ENCODE results near the gene OOSP3.

OOSP3 gene

DNA sequence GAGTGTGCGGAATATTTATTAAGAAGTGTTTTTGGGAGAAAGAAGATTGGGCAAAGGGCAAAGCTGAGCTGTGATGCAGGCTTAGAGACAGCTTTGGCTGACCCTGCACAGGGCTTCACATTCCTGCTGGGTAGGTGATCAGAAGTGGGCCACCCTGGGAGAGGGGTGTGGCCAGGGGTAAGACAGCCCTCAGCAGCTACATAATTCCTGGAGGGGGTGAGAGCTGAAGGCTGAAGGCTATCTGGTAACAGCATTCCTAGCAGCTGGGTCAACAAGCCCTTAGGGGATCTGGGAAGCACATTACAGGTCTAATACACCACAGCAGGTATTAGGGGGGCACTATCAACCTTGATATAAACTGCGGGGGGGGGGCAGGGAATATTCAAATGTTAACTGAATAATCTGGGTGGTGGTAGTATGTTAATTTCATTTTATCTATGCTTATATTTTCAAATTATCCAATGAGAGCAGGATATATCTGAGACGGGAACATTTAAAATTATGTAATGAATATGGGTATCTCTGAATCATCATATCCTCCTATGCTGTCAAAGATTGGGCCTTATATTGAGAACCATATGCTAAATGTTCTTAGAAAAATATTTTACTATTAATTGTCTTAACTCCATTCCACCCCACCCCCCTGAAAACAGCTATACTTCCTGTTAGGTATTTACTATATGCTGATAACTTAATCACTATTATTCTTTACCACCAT is 65.6 kb downstream of the OOSP3 start:
- no peak for TF ChIP-seq GLI2 (tag by site-specific recombination; IDR thresholded peaks at IDR 0.05; ENCODE audit: borderline replicate concordance, low read depth)
- no peak for TF ChIP-seq YY2 (tag by site-specific recombination; IDR thresholded peaks at IDR 0.05)
- TF ChIP-seq, protein P1, sequence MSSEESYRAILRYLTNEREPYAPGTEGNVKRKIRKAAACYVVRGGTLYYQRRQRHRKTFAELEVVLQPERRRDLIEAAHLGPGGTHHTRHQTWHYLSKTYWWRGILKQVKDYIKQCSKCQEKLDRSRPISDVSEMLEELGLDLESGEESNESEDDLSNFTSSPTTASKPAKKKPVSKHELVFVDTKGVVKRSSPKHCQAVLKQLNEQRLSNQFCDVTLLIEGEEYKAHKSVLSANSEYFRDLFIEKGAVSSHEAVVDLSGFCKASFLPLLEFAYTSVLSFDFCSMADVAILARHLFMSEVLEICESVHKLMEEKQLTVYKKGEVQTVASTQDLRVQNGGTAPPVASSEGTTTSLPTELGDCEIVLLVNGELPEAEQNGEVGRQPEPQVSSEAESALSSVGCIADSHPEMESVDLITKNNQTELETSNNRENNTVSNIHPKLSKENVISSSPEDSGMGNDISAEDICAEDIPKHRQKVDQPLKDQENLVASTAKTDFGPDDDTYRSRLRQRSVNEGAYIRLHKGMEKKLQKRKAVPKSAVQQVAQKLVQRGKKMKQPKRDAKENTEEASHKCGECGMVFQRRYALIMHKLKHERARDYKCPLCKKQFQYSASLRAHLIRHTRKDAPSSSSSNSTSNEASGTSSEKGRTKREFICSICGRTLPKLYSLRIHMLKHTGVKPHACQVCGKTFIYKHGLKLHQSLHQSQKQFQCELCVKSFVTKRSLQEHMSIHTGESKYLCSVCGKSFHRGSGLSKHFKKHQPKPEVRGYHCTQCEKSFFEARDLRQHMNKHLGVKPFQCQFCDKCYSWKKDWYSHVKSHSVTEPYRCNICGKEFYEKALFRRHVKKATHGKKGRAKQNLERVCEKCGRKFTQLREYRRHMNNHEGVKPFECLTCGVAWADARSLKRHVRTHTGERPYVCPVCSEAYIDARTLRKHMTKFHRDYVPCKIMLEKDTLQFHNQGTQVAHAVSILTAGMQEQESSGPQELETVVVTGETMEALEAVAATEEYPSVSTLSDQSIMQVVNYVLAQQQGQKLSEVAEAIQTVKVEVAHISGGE (tag by site-specific recombination; conservative IDR thresholded peaks at IDR 0.05; ENCODE audit: low read depth): no peak
- TF ChIP-seq ZBTB8A (tag by site-specific recombination; IDR thresholded peaks at IDR 0.05): no peak
- TF ChIP-seq ZNF138 (tag by site-specific recombination; IDR thresholded peaks at IDR 0.05; ENCODE audit: borderline replicate concordance): no peak
- no peak overlapping the region for H3K4me3 ChIP-seq (ENCODE audit: low read depth, low read length)
- H3K4me1 ChIP-seq (ENCODE audit: control insufficient read depth, insufficient read depth, low read length): no peaks in the 10 kb centered on the region
- H3K9me3 ChIP-seq (ENCODE audit: control insufficient read depth, insufficient read depth, low read depth, low read length): no peaks in the 10 kb centered on the region
- no peaks in the 10 kb centered on the region for H3K36me3 ChIP-seq (ENCODE audit: control insufficient read depth in 2 of 2, insufficient read depth in 1 of 2, low read length in 2 of 2)
- CTCF ChIA-PET: interaction anchor here (0.6 to 1.5 kb wide), 2 partner anchors 25 to 675 kb away, joined by 3 to 5 read pairs; no protein-coding TSS in a partner anchor
- POLR2A ChIA-PET: no interaction called here
- H3K27ac ChIP-seq (ENCODE audit: extremely low read depth, low read depth, low read length): no peak overlapping the region

DNA sequence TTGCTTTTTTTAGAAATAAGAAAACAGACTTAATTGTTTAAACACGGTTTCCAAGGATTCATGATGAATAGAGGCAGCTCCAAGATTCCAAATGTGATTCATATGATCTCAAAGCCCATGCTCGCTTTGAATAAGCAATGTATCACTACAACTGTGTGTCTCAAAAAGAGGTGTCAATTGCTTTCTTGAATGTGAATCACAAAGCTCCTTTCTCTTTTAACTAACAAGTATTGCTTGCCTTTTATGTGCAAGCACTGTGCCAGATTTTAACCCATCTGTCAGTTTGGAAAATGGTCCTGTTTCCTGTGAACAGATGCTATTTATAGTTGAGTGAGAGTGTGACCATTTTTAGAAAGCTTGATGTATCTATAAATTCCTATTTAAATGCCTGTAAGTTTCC is 66.1 kb downstream of the OOSP3 start:
- Histone ChIP-seq H3K4me3 (ENCODE audit: low read depth, low read length) (no peak overlapping the region), H3K9me3 (ENCODE audit: control insufficient read depth, insufficient read depth, low read depth, low read length) (no peaks in the 10 kb centered on the region), H3K36me3 (ENCODE audit: control insufficient read depth in 2 of 2, insufficient read depth in 1 of 2, low read length in 2 of 2) (no peaks in the 10 kb centered on the region), H3K4me1 (ENCODE audit: control insufficient read depth, insufficient read depth, low read length) (no peaks in the 10 kb centered on the region), H3K27ac (ENCODE audit: extremely low read depth, low read depth, low read length) (no peak overlapping the region)
- no peak for TF ChIP-seq ZNF26 (tag by site-specific recombination; IDR thresholded peaks at IDR 0.05)
- CTCF ChIA-PET: interaction anchor here (1.5 kb wide), 1 partner anchor 26 kb away, joined by 5 read pairs; no protein-coding TSS in a partner anchor
- POLR2A ChIA-PET: no interaction called here

Data from HEK293 (cell line).